Measurements from ENCODE around the gene LY6G6C.
"Not testable (repeated sequence)": the region's sequence is repeated elsewhere in the genome, so short reads cannot be mapped to it uniquely, and the experiment has no call there.

Gene LY6G6C

GRCh38 chr6:31727034-31727716 is 5.6 kb upstream of the LY6G6C start:
- DNase-seq: no peak

GRCh38 chr6:31725502-31726350 is 4.2 kb upstream of the LY6G6C start:
- no peak for DNase-seq

GRCh38 chr6:31723980-31724691 is 2.6 kb upstream of the LY6G6C start:
- DNase-seq: no peak

GRCh38 chr6:31723245-31723979 is 1.9 kb upstream of the LY6G6C start, which contains the start of gene MPIG6B:
Gene MPIG6B, plus strand, starts transcription at chr6:31723373. Its CDS starts 11 bp downstream, at chr6:31723384.
- DNase-seq: no peak

- no peak for DNase-seq
Observed at GRCh38 chr6:31722173-31722572, 627 bp upstream of the LY6G6C start.

GRCh38 chr6:31720196-31720770 is 1.3 kb downstream of the LY6G6C start:
- DNase-seq: no peak

GRCh38 chr6:31719001-31719400 is 2.5 kb downstream of the LY6G6C start:
- DNase-seq: no peak

GRCh38 chr6:31718265-31718664 is 3.3 kb downstream of the LY6G6C start:
- DNase-seq: no peak

DNA sequence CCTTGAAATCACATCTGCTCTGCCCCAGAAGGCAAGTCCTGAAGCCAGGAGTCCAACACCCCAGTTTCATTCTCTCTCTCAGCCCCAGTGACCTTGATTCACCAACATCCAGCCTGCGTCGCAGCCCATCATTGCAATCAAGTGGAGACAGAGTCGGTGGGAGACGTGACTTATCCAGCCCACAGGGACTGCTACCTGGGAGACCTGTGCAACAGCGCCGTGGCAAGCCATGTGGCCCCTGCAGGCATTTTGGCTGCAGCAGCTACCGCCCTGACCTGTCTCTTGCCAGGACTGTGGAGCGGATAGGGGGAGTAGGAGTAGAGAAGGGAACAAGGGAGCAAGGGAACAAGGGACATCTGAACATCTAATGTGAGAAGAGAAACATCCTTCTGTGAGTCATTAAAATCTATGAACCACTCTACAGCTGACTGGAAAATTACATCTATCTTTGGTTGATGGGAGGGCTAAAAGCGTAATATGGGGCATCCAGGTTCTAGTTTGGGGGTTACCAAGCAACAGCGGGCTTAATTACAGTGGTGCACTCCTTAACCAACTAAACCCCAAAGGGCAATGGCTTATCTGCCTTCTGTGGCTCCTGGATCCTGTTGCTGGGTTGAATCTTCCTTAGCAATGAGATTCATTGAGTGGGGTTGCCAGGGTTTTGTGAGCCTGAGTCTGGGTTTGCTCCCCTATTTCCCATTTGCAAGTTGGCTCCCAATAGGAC is 3.9 kb downstream of the LY6G6C start:
- DNase-seq: no peak

- DNase-seq: no peak
Observed at GRCh38 chr6:31715022-31715958, 6.3 kb downstream of the LY6G6C start, which contains the start of gene LY6G6D. Gene LY6G6D, plus strand, starts transcription at chr6:31715348. Its CDS starts 8 bp downstream, at chr6:31715356.

DNA sequence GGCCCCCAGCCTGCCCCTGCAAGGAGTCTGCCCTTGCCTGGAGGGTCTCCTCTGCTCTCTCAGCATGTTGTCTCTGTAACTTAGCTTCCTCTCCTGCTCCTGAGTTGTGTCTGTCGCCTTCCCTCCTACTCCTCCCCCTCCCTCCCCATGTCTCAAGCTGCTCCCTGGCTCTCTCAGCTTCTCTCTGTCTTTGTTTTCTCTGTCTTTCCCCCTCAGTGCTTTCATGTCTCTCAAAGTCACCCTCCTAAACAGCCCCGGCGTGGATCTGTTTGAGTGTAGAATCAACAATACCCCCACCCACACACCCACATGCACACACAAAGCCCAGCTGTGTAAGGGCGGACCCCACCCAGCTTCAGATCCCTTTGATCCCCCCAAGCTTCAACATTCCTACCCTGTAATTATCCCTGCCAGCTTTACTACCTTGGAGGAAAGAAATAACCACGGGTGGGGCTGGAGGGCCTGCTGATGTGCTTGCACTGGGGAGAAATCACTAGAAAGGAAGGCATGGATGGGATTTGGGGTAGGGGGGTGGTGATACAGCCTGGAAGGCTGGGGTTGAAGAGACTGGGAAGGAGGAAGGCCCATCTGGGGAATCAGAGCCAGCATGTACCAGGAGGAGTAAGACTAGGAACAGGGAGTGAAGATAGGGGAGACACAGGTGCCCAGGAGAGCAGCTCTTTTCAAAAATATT is 7.4 kb downstream of the LY6G6C start:
- DNase-seq: no peak

DNA sequence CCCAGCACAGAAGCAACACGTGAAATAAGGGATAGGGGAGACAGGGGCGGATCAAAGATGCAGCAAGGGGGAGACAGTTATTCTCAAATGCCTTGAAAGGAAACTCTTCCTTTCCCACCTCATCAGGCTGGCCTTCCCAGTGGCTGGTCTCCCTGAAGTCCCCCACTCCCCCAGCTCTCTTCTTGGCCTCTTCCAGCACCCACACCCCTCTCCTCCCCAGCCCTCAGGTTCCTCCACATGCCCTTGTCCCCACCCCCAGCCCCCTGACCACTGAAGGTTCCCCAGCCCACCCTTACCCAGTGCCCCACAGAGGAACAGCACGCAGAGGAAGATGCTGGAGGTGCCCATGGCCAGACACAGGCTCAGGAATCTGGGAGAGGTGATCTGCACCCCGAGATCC is 8.1 kb downstream of the LY6G6C start:
- no peak for DNase-seq

GRCh38 chr6:31712296-31712695 is 9.2 kb downstream of the LY6G6C start:
- no peak for DNase-seq

- DNase-seq: no peak
Observed at GRCh38 chr6:31711233-31711632, 10.3 kb downstream of the LY6G6C start.

DNA sequence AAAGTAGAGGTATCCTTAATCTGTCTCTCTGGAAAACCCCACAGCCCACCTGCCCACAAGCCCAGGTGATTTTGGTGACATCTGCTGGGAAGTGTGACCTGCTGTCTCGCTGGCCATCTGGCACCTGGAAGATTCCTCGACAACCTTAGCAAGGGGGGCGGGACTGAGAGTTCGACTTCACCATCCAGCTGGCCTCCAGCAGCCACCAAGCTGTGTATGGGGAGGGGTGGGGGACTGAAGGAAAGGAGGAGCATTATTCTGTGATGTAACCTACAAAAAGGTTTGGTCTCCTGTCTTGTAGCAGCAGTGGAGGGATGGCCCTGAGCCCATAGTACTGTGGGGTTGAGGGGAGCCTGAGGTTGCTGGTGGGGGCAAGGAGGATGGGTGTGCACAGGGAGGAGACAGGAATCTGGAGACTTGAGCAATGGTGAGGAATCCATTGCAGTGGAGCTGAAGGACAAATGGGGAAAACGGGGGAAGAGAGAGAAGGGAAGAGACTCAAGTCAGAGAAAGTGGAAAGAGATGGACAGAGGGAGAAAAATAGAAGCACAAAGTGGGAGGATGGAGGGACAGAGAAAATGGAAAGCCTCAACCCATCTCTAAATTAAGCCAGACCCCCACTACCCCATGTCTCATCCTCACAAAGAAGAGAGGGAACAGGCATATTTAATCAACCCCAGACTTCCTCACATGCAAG is 10.9 kb downstream of the LY6G6C start:
- no peak for DNase-seq

DNA sequence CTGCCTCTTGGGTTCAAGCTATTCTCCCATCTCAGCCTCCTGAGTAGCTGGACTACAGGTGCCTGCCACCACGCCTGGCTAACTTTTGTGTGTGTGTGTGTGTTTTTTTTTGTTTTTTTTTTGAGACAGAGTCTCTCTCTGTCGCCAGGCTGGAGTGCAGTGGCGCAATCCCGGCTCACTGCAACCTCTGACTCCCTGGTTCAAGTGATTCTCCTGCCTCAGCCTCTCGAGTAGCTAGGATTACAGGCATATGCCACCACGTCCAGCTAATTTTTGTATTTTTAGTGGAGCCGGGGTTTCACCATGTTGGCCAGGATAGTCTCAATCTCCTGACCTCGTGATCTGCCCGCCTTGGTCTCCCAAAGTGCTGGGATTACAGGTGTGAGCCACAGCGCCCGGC is 12.4 kb downstream of the LY6G6C start:
- not testable (repeated sequence) for DNase-seq

GRCh38 chr6:31708224-31708623 is 13.3 kb downstream of the LY6G6C start:
- DNase-seq: no peak

GRCh38 chr6:31707701-31708100 is 13.8 kb downstream of the LY6G6C start:
- DNase-seq: no peak

DNA sequence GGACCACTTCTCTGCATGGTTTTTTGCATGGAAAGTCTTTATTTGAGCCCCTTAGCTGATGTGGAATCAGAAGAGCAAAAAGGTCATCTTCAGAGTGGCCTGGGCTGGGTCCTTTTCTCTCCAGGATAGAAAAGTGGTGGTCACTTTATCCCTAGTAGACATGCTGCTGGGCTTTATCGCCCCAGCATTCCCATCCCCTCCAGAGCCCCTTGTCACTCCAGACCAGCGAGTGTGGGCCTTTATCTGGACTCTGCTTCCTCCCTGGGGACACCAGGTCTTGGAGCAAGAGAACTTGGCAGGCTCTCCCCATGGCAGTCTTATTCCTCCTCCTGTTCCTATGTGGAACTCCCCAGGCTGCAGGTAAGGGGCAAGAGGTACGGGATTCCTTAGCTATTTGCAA is 14.9 kb downstream of the LY6G6C start, which contains the start of gene LY6G6F:
Gene LY6G6F (plus strand): TSS at position 268 of the 400 bp plus-strand sequence. CDS start 41 bp downstream, at position 309.
- DNase-seq: no peak
